Loucy (cell line): ENCODE measurements around the gene MX2.

ENCODE experiments used
- EZH2phosphoT487 ChIP-seq: fragments of 200-600 bp; IDR thresholded peaks from 2 replicates; pipeline ENCODE4 v1.6.1; 2018; ENCODE audit warnings: antibody characterized with exemption, mild to moderate bottlenecking, moderate library complexity, borderline replicate concordance
- TF ChIP-seq, protein P1 (sequence below): fragments of 200-600 bp; sonication (generic); conservative IDR thresholded peaks from 2 replicates; pipeline ENCODE4 v1.5.1; 2014; ENCODE audit warnings: mild to moderate bottlenecking, antibody characterized with exemption, low read length

DNA sequence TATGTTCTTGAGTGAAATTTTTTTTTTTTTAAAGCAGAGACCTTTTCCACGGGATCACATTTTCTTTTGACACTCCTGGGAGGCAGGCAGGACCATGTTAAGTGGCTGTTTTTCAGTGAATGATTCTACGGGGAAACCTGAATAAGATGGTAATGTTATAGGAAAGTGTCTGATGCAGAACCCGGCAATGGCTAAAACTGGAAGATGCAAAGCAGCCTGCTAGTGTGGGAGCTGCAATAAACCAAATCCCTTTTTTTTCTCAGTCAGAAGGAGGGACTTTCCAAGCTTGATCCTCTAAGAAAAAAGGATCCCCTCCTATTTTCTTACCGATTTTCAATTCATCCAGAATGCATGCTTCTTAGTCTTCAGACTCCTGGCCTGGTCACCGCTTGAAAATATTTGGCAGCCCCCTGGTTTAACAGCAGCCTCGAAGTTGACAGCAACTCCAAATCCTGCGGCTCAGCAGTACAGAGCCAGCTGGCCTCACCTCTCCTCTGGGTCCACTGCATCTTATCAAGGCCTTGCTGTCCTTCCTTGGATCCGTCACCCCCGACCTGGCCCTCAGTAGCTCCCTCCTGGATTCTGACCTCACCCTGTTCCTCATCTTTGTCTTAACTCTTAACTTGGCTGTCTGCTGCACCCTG lies 5.6 kb downstream of the MX2 start:
- TF ChIP-seq, protein P1, sequence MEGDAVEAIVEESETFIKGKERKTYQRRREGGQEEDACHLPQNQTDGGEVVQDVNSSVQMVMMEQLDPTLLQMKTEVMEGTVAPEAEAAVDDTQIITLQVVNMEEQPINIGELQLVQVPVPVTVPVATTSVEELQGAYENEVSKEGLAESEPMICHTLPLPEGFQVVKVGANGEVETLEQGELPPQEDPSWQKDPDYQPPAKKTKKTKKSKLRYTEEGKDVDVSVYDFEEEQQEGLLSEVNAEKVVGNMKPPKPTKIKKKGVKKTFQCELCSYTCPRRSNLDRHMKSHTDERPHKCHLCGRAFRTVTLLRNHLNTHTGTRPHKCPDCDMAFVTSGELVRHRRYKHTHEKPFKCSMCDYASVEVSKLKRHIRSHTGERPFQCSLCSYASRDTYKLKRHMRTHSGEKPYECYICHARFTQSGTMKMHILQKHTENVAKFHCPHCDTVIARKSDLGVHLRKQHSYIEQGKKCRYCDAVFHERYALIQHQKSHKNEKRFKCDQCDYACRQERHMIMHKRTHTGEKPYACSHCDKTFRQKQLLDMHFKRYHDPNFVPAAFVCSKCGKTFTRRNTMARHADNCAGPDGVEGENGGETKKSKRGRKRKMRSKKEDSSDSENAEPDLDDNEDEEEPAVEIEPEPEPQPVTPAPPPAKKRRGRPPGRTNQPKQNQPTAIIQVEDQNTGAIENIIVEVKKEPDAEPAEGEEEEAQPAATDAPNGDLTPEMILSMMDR, result no peak
- no peak for TF ChIP-seq EZH2phosphoT487
